K562 (cell line): ENCODE results near the gene LDHAL6A. TPM values are rescaled to one million over a fixed set of nuclear protein-coding genes. Genes with fewer than 3 reads are reported as not detected.
A peak's percentile ranks its signal among the peaks of the same experiment; 100 is the strongest.

Experiments used
- CTBP1 ChIP-seq: fragments of 450-650 bp; IDR thresholded peaks from 2 replicates; pipeline ENCODE4 v1.6.1; 2016; ENCODE audit warnings: borderline replicate concordance
- E2F1 ChIP-seq: sonication (generic); formaldehyde crosslinking; IDR thresholded peaks from 2 replicates; pipeline ENCODE4 v1.8.1; 2023; ENCODE audit warnings: mild to moderate bottlenecking, missing genetic modification reagents, moderate library complexity
- FOSL1 ChIP-seq: fragments of 200-800 bp; sonication (Bioruptor generic); conservative IDR thresholded peaks from 2 replicates; pipeline ENCODE4 v1.6.1; 2016; ENCODE audit warnings: missing genetic modification characterization, missing compliant biosample characterization
- HDAC2 ChIP-seq: fragments of 450-650 bp; IDR thresholded peaks from 2 replicates; pipeline ENCODE4 v1.6.1; 2016; ENCODE audit warnings: mild to moderate bottlenecking
- HDAC3 ChIP-seq: fragments of 450-650 bp; IDR thresholded peaks from 2 replicates; pipeline ENCODE4 v1.6.1; 2018; ENCODE audit warnings: borderline replicate concordance, mild to moderate bottlenecking, moderate library complexity; ENCODE audit not compliant: partially characterized antibody
- HES1 ChIP-seq: fragments of 450-650 bp; IDR thresholded peaks from 2 replicates; pipeline ENCODE4 v1.6.1; 2016; ENCODE audit warnings: low read depth, mild to moderate bottlenecking, moderate library complexity
- KDM5B ChIP-seq: fragments of 200-600 bp; sonication (generic); IDR thresholded peaks from 2 replicates; pipeline ENCODE4 v1.6.1; 2012; ENCODE audit warnings: low read depth, mild to moderate bottlenecking, moderate library complexity, low read length, control low read depth, inconsistent platforms; ENCODE audit not compliant: insufficient replicate concordance
- MTA2 ChIP-seq: fragments of 450-650 bp; IDR thresholded peaks from 2 replicates; pipeline ENCODE4 v1.6.1; 2016; ENCODE audit warnings: low read depth
- PML ChIP-seq: IDR thresholded peaks from 2 replicates; pipeline ENCODE4 v1.6.1; 2012; ENCODE audit warnings: low read length, inconsistent platforms
- POLR2AphosphoS5 ChIP-seq: IDR thresholded peaks from 2 replicates; pipeline ENCODE4 v1.6.1; 2011; ENCODE audit warnings: mild to moderate bottlenecking, low read depth, low read length, moderate library complexity; ENCODE audit not compliant: control insufficient read depth, insufficient read depth
- RBBP5 ChIP-seq: fragments of 200-600 bp; sonication (generic); IDR thresholded peaks from 2 replicates; pipeline ENCODE4 v1.6.1; 2012; ENCODE audit warnings: borderline replicate concordance, mild to moderate bottlenecking, low read length, control low read depth, inconsistent platforms; ENCODE audit not compliant: insufficient read depth, poor library complexity, severe bottlenecking
- SMARCE1 ChIP-seq: fragments of 450-650 bp; IDR thresholded peaks from 2 replicates; pipeline ENCODE4 v1.7.1; 2016; ENCODE audit warnings: mild to moderate bottlenecking
- TEAD4 ChIP-seq, 2 experiments: sonication (generic) in 1 of 2; formaldehyde crosslinking in 1 of 2; IDR thresholded peaks; 2 replicates each; pipeline versions ENCODE4 v1.6.1 to v1.8.0; 2012 to 2022; ENCODE audit warnings: borderline replicate concordance in 1 of 2, inconsistent platforms in 1 of 2, low read length in 1 of 2, mild to moderate bottlenecking in 1 of 2, missing genetic modification reagents in 1 of 2
- ZFP36 ChIP-seq: fragments of 150-350 bp; IDR thresholded peaks from 2 replicates; pipeline ENCODE4 v1.6.1; 2018; ENCODE audit warnings: low read length, low read depth; ENCODE audit not compliant: partially characterized antibody
- ZNF561 ChIP-seq: fragments of 450-650 bp; formaldehyde crosslinking; conservative IDR thresholded peaks from 2 replicates; pipeline ENCODE4 v1.4.0; 2020; ENCODE audit warnings: mild to moderate bottlenecking, moderate library complexity
- ZNF764 ChIP-seq: fragments of 250-450 bp; sonication (Bioruptor Pico); IDR thresholded peaks from 2 replicates; pipeline ENCODE4 v1.4.0; 2020; ENCODE audit warnings: low read depth, mild to moderate bottlenecking, moderate library complexity
- polyA plus RNA-seq, 8 experiments: library from polyadenylated mRNA; depleted of rRNA in 4 of 8; stranded (reverse) in 5 of 8; unstranded in 3 of 8; fragments of >200 nt; fragmentation: Nextera tagmentation in 2 of 8; fragmentation: Illumina TruSeq in 1 of 8; extraction: Ambion mirVana in 2 of 8; extraction: Trizol in 1 of 8; gene quantifications; 2 replicates each; pipeline versions ENCODE4 v1.2.1 to v1.2.3, GENCODE V29; 2011 to 2014; ENCODE audit warnings: inconsistent platforms in 1 of 8, missing spikeins in 1 of 8
- total RNA-seq, 7 experiments: library from RNA; depleted of rRNA in 6 of 7; stranded (reverse); fragments of >200 nt in 6 of 7; fragmentation: Illumina TruSeq in 2 of 7; extraction: Trizol in 2 of 7; gene quantifications; 2 replicates each; pipeline versions ENCODE4 v1.2.1 to v1.2.3, GENCODE V29; 2011 to 2021; ENCODE audit warnings: low replicate concordance in 1 of 7
- TF ChIP-seq, protein P1 (sequence below): fragments of 450-650 bp; formaldehyde crosslinking; IDR thresholded peaks from 2 replicates; pipeline ENCODE4 v1.4.0; 2022; ENCODE audit warnings: missing genetic modification characterization
- TF ChIP-seq, protein P2 (sequence below): IDR thresholded peaks from 2 replicates; pipeline ENCODE4 v1.6.1; 2011; ENCODE audit not compliant: insufficient read length; ENCODE audit errors: extremely low read depth

The LDHAL6A gene
- total and polyA plus RNA-seq, 9 of the 15 experiments (the other 6 are each of a cell fraction or from before 2014, with no cell fraction given) = 0.04 TPM; not detected in 8

DNA sequence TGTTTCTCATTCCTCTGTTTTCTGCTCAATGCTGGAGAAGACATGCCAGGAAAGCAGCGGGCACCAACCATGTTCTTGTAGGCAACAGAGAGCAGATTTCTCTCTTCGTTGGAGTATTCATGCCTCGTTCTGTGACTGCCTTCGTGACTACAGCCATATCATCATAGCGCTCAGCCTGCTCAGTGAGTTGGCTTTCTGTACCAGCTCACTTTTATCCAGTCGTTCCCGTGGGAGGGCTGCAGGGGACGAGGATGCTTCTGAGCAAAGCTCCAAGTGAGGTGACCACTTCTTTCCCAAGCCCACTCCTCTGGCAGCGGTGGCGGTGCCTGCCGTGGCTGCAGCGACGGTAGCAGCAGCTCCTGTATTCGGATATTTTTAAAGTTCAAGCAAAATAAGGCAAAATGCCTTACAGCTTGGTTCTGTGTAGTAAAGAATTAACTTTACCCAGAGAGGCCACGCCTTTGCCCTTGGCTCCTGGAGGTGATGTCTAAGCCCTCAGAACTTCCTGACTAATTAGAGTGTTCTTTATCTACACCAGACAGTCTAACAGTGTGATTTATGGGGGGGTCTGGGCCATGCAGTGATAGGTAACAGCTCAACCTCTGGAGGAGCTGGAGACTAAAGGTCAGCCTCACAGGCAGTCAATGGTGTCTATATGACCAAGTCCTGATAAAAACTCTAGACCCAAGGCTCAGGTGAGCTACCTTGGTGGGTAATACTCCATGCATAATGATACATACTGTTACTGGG lies 35.3 kb downstream of the LDHAL6A start (continued):
- TF ChIP-seq HES1 (no peak; the same call in 1 of the 2 replicates), POLR2AphosphoS5 (peak; percentile 79; the same call in 1 of the 2 replicates), FOSL1 (tag) (peak; percentile 56; the same call in 1 of the 2 replicates), MTA2 (peak; percentile 53; the same call in 1 of the 2 replicates), PML (peak; percentile 77), SMARCE1 (peak; percentile 43; the same call in 1 of the 2 replicates), ZNF764 (CRISPR knock-in tag) (no peak), HDAC2 (peak; percentile 90), E2F1 (no peak), HDAC3 (peak; percentile 77), TEAD4 (IDR thresholded peaks at IDR 0.05; ENCODE audit: low read length) (peak; percentile 90), TEAD4 (CRISPR knock-in tag; IDR thresholded peaks at IDR 0.05; ENCODE audit: borderline replicate concordance) (no peak), ZNF561 (CRISPR knock-in tag) (no peak), RBBP5 (no peak), CTBP1 (peak; percentile 87), ZFP36 (no peak), KDM5B (no peak)
- TF ChIP-seq, protein P1, sequence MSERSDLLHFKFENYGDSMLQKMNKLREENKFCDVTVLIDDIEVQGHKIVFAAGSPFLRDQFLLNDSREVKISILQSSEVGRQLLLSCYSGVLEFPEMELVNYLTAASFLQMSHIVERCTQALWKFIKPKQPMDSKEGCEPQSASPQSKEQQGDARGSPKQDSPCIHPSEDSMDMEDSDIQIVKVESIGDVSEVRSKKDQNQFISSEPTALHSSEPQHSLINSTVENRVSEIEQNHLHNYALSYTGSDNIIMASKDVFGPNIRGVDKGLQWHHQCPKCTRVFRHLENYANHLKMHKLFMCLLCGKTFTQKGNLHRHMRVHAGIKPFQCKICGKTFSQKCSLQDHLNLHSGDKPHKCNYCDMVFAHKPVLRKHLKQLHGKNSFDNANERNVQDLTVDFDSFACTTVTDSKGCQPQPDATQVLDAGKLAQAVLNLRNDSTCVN (CRISPR knock-in tag) = no peak
- TF ChIP-seq, protein P2, sequence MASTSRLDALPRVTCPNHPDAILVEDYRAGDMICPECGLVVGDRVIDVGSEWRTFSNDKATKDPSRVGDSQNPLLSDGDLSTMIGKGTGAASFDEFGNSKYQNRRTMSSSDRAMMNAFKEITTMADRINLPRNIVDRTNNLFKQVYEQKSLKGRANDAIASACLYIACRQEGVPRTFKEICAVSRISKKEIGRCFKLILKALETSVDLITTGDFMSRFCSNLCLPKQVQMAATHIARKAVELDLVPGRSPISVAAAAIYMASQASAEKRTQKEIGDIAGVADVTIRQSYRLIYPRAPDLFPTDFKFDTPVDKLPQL = no peak
